ENCODE results near the gene UMAD1.

The UMAD1 gene

GRCh38 chr7:7895754-7896153, 255.2 kb downstream of the UMAD1 start:
- ATAC-seq = no peak
- TF ChIP-seq CSDC2 (CRISPR knock-in tag; IDR thresholded peaks at IDR 0.05) (no peak), GLIS3 (CRISPR knock-in tag; IDR thresholded peaks at IDR 0.05) (no peak), ZFP30 (CRISPR knock-in tag; IDR thresholded peaks at IDR 0.05) (no peak), BACH2 (CRISPR knock-in tag; IDR thresholded peaks at IDR 0.05; ENCODE audit: borderline replicate concordance) (no peak), ZC3H10 (CRISPR knock-in tag; IDR thresholded peaks at IDR 0.05) (no peak), OSR1 (CRISPR knock-in tag; IDR thresholded peaks at IDR 0.05) (no peak), POU6F1 (CRISPR knock-in tag; IDR thresholded peaks at IDR 0.05; ENCODE audit: borderline replicate concordance, low read depth) (no peak), SNAI2 (CRISPR knock-in tag; IDR thresholded peaks at IDR 0.05) (no peak), ISL1 (CRISPR knock-in tag; IDR thresholded peaks at IDR 0.05) (no peak), ZNF8 (CRISPR knock-in tag; IDR thresholded peaks at IDR 0.05) (no peak), PPARA (CRISPR knock-in tag; IDR thresholded peaks at IDR 0.05; ENCODE audit: borderline replicate concordance) (no peak), TOX (CRISPR knock-in tag; IDR thresholded peaks at IDR 0.05; ENCODE audit: borderline replicate concordance) (no peak), ZFP3 (CRISPR knock-in tag; IDR thresholded peaks at IDR 0.05) (no peak), TCF4 (CRISPR knock-in tag; IDR thresholded peaks at IDR 0.05; ENCODE audit: borderline replicate concordance) (no peak)

GRCh38 chr7:7897509-7897908, 257.0 kb downstream of the UMAD1 start:
- no peak for ATAC-seq
- TF ChIP-seq POU6F1 (CRISPR knock-in tag; IDR thresholded peaks at IDR 0.05; ENCODE audit: borderline replicate concordance, low read depth) = no peak
- no peak for TF ChIP-seq TCF4 (CRISPR knock-in tag; IDR thresholded peaks at IDR 0.05; ENCODE audit: borderline replicate concordance)
- TF ChIP-seq, protein P1, sequence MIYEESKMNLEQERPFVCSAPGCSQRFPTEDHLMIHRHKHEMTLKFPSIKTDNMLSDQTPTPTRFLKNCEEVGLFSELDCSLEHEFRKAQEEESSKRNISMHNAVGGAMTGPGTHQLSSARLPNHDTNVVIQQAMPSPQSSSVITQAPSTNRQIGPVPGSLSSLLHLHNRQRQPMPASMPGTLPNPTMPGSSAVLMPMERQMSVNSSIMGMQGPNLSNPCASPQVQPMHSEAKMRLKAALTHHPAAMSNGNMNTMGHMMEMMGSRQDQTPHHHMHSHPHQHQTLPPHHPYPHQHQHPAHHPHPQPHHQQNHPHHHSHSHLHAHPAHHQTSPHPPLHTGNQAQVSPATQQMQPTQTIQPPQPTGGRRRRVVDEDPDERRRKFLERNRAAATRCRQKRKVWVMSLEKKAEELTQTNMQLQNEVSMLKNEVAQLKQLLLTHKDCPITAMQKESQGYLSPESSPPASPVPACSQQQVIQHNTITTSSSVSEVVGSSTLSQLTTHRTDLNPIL (CRISPR knock-in tag; IDR thresholded peaks at IDR 0.05; ENCODE audit: low read depth) = no peak
- no peak for TF ChIP-seq CSDC2 (CRISPR knock-in tag; IDR thresholded peaks at IDR 0.05)
- no peak for TF ChIP-seq ESRRG (CRISPR knock-in tag; IDR thresholded peaks at IDR 0.05)
- TF ChIP-seq TOX (CRISPR knock-in tag; IDR thresholded peaks at IDR 0.05; ENCODE audit: borderline replicate concordance) = no peak
- TF ChIP-seq, protein P2, sequence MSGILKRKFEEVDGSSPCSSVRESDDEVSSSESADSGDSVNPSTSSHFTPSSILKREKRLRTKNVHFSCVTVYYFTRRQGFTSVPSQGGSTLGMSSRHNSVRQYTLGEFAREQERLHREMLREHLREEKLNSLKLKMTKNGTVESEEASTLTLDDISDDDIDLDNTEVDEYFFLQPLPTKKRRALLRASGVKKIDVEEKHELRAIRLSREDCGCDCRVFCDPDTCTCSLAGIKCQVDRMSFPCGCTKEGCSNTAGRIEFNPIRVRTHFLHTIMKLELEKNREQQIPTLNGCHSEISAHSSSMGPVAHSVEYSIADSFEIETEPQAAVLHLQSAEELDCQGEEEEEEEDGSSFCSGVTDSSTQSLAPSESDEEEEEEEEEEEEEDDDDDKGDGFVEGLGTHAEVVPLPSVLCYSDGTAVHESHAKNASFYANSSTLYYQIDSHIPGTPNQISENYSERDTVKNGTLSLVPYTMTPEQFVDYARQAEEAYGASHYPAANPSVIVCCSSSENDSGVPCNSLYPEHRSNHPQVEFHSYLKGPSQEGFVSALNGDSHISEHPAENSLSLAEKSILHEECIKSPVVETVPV (CRISPR knock-in tag; IDR thresholded peaks at IDR 0.05) = no peak
- TF ChIP-seq ZNF70 (CRISPR knock-in tag; IDR thresholded peaks at IDR 0.05) = no peak
- no peak for TF ChIP-seq ZNF8 (CRISPR knock-in tag; IDR thresholded peaks at IDR 0.05)
- TF ChIP-seq PATZ1 (CRISPR knock-in tag; IDR thresholded peaks at IDR 0.05; ENCODE audit: borderline replicate concordance) = no peak
- no peak for TF ChIP-seq ZNF565 (CRISPR knock-in tag; conservative IDR thresholded peaks at IDR 0.05; ENCODE audit: low read depth)

DNA sequence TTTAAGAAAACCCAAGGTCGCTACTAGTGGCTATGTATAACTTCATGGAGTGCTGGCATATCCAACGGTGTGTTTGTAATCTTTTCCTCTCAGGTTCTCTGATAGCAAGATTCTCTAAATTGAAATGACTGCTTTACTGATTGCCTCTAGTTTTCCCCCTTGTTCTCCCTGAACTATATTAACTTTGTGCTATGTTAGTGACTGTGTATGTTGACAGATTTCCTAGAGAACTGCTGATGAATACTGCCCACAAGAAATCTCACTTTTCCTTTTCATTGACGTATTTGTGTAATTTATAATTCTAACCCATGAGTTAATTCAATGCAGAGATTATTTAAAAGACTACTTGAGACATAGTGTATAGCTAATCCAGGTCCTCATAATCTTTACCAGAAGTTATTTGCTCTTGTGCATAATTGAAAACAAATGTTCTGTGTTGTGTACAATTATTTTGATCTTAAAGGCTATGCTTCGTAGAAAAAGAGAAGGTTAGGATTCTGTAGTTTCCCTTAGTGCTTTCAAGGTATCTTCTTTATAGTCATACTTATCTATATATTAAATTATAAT, 257.5 kb downstream of the UMAD1 start:
- 0 out of 2 replicates have a peak, but pooled peaks have one; percentile 12 for TF ChIP-seq TOX (CRISPR knock-in tag; IDR thresholded peaks at IDR 0.05; ENCODE audit: borderline replicate concordance)
- peak; percentile 18; the same call in 1 of the 2 replicates for TF ChIP-seq TCF4 (CRISPR knock-in tag; IDR thresholded peaks at IDR 0.05; ENCODE audit: borderline replicate concordance)
- TF ChIP-seq, protein P3, sequence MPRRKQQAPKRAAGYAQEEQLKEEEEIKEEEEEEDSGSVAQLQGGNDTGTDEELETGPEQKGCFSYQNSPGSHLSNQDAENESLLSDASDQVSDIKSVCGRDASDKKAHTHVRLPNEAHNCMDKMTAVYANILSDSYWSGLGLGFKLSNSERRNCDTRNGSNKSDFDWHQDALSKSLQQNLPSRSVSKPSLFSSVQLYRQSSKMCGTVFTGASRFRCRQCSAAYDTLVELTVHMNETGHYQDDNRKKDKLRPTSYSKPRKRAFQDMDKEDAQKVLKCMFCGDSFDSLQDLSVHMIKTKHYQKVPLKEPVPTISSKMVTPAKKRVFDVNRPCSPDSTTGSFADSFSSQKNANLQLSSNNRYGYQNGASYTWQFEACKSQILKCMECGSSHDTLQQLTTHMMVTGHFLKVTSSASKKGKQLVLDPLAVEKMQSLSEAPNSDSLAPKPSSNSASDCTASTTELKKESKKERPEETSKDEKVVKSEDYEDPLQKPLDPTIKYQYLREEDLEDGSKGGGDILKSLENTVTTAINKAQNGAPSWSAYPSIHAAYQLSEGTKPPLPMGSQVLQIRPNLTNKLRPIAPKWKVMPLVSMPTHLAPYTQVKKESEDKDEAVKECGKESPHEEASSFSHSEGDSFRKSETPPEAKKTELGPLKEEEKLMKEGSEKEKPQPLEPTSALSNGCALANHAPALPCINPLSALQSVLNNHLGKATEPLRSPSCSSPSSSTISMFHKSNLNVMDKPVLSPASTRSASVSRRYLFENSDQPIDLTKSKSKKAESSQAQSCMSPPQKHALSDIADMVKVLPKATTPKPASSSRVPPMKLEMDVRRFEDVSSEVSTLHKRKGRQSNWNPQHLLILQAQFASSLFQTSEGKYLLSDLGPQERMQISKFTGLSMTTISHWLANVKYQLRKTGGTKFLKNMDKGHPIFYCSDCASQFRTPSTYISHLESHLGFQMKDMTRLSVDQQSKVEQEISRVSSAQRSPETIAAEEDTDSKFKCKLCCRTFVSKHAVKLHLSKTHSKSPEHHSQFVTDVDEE (CRISPR knock-in tag; IDR thresholded peaks at IDR 0.05) = no peak
- no peak for TF ChIP-seq ZNF565 (CRISPR knock-in tag; conservative IDR thresholded peaks at IDR 0.05; ENCODE audit: low read depth)
- TF ChIP-seq ISL1 (CRISPR knock-in tag; IDR thresholded peaks at IDR 0.05) = no peak
- TF ChIP-seq GLIS3 (CRISPR knock-in tag; IDR thresholded peaks at IDR 0.05) = no peak
- ATAC-seq = peak; percentile 74

All from SK-N-SH treated with all-trans-retinoic acid at 6 μM for 48 hours (cell line).